SK-N-SH (cell line): Measurements from ENCODE around the gene CDH23.

ENCODE experiments used
- NRF1 ChIP-seq: IDR thresholded peaks from 2 replicates; pipeline ENCODE4 v1.6.1; 2012; ENCODE audit warnings: low read depth, mild to moderate bottlenecking, low read length
- RCOR1 ChIP-seq: fragments of 150-350 bp; IDR thresholded peaks from 2 replicates; pipeline ENCODE4 v1.6.1; 2017; ENCODE audit warnings: antibody characterized with exemption, low read length
- TF ChIP-seq, protein P1 (sequence below): fragments of 200-600 bp; sonication (generic); IDR thresholded peaks from 2 replicates; pipeline ENCODE4 v1.6.1; 2017; ENCODE audit warnings: antibody characterized with exemption, mild to moderate bottlenecking, moderate library complexity
- TF ChIP-seq, protein P2 (sequence below): IDR thresholded peaks from 2 replicates; pipeline ENCODE4 v1.6.1; 2012; ENCODE audit warnings: mild to moderate bottlenecking, low read depth, low read length, moderate library complexity

DNA sequence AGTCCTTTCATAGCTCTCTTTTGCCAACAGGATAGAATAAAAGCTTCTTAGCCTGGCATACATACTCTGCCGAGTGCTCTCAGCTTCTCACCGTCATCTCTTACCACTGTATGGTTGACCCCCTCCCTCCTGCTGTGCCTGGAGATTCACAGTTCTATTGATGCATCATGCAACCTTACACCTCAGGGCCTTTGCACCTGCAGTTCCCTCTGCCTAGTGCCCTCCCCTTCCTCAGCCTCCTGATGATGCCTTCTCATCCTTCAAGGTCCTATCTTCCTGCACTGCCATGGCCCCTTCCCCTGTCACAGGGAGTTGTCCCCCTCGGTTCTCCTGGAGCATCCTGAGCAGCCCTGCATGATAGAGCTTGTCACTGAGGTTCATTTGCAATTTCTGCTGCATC lies 81.5 kb downstream of the CDH23 start:
- TF ChIP-seq, protein P1, sequence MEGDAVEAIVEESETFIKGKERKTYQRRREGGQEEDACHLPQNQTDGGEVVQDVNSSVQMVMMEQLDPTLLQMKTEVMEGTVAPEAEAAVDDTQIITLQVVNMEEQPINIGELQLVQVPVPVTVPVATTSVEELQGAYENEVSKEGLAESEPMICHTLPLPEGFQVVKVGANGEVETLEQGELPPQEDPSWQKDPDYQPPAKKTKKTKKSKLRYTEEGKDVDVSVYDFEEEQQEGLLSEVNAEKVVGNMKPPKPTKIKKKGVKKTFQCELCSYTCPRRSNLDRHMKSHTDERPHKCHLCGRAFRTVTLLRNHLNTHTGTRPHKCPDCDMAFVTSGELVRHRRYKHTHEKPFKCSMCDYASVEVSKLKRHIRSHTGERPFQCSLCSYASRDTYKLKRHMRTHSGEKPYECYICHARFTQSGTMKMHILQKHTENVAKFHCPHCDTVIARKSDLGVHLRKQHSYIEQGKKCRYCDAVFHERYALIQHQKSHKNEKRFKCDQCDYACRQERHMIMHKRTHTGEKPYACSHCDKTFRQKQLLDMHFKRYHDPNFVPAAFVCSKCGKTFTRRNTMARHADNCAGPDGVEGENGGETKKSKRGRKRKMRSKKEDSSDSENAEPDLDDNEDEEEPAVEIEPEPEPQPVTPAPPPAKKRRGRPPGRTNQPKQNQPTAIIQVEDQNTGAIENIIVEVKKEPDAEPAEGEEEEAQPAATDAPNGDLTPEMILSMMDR, result no peak
- TF ChIP-seq, protein P2, sequence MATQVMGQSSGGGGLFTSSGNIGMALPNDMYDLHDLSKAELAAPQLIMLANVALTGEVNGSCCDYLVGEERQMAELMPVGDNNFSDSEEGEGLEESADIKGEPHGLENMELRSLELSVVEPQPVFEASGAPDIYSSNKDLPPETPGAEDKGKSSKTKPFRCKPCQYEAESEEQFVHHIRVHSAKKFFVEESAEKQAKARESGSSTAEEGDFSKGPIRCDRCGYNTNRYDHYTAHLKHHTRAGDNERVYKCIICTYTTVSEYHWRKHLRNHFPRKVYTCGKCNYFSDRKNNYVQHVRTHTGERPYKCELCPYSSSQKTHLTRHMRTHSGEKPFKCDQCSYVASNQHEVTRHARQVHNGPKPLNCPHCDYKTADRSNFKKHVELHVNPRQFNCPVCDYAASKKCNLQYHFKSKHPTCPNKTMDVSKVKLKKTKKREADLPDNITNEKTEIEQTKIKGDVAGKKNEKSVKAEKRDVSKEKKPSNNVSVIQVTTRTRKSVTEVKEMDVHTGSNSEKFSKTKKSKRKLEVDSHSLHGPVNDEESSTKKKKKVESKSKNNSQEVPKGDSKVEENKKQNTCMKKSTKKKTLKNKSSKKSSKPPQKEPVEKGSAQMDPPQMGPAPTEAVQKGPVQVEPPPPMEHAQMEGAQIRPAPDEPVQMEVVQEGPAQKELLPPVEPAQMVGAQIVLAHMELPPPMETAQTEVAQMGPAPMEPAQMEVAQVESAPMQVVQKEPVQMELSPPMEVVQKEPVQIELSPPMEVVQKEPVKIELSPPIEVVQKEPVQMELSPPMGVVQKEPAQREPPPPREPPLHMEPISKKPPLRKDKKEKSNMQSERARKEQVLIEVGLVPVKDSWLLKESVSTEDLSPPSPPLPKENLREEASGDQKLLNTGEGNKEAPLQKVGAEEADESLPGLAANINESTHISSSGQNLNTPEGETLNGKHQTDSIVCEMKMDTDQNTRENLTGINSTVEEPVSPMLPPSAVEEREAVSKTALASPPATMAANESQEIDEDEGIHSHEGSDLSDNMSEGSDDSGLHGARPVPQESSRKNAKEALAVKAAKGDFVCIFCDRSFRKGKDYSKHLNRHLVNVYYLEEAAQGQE, result no peak
- TF ChIP-seq NRF1, result no peak
- TF ChIP-seq RCOR1, result no peak
